Measurements from ENCODE around the gene ZSWIM7.
A peak's percentile ranks its signal among the peaks of the same experiment; 100 is the strongest.
"Not testable (repeated sequence)": the region's sequence is repeated elsewhere in the genome, so short reads cannot be mapped to it uniquely, and the experiment has no call there.

ZSWIM7 gene

DNA sequence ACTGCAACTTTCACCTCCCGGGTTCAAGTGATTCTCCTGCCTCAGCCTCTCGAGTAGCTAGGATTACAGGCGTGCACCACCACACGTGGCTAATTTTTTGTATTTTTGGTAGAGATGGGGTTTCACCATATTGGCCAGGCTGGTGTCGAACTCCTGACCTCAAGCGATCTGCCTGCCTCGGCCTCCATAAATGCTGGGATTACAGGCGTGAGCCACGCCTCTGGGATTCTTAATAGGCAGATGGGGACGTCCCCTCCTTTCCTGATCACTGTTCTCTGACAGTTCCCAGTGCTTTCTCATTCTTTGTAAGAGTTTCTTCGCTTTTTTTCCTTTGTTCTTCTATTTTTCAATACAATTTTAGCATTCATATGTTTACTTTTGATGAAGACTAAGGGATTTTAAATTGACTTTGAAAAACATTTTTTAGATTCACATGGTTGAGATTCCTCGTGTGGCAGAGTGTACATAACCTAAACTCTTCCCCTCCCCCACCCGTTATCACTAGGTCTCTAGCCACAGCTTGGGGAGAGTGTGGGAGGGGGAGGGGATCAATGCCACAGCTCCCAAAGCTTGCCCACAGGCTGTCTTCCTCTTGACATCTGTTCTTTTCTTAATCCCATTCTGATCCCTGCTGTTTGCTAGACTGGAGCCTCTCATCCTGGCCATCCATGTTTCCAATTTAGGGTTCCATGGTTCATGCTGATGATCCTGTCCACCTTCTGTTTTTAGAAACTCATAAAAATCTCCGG lies 43.5 kb downstream of the ZSWIM7 start:
- peak; percentile 58 for DNase-seq

DNA sequence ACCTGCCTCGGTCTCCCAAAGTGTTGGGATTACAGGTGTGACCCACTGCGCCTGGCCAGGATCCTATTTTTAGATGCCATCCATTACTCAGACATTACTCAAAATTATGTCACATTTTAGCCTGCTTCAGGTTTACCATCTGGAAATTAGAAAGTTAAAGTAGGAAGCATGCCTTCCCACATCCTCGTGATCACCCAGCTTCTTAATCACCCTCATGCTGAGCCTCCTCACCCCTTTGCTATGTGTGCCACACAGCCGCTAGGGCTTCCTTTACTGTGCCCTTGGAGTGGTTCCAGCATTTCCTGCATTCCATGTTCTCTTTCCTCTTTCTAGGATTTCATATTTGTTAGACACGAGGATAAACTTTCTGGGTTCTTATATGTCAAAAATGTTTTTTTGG lies 45.3 kb downstream of the ZSWIM7 start:
- no peak for DNase-seq

GRCh38 chr17:15952916-15953790 lies 46.4 kb downstream of the ZSWIM7 start:
- DNase-seq: no peak

DNA sequence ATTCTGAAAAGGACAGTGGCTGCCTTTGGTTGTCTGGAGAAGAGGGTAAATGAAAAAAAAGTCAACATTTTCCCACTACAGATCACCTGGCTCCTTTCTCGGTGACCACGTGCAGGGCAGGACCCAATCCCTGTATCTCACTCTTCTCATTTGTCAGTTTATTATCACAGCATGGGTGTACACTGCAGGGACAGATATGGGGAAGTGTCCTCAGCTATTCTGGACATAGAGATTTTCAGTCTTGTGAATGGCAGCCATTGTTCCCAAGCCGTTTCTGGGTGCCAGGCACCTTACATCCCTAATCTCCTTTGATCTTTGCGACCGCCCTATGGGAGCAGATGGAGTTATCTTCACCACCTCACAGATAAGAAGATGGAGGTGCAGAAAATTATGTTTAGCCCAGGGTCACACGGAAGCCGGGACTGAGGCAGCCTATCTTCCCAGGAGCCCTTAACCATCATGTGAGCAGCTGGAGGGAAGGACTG lies 47.4 kb downstream of the ZSWIM7 start:
- no peak for DNase-seq

- DNase-seq: peak; percentile 60
Measured at GRCh38 chr17:15951368-15952047, 48.0 kb downstream of the ZSWIM7 start.

DNA sequence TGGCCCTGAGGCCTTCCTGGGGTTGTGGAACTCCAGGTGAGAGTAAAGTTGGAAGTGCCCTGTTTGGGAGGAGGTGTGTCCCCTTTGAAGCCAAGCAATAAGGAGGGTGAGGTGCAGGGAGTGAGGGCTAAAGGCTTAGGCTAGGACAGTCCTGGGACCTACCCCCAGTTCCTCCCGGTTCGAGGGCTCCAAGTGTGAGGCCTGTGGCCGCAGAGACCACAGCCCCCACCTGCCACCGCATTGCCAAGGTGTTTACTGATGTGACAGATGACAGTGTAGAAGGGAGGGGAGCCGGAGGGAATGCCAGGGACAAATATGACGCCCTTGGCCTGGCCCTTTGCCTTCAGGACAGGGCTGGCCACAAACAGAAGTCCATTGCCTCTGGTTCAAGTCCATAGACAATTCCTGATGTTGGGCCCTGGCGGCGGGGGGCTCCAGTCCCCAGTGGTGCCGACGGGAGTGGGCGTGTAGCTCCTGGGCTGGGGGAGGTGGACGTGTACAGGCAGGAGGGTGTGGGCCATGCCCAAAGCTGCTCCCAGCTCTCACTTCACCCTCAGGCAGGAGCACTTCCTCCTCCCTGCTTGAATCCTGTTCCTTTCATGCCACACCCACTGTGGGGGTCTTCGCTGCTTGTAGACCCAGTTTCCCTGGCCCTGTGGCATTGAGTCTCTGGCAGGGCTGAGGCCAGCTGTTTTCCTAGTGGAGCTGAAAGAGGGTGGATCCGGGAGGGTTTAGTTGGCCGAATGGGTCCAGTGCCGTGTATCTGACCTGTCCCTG lies 51.3 kb downstream of the ZSWIM7 start:
- DNase-seq: peak; percentile 52

- peak; percentile 52 for DNase-seq
Measured at GRCh38 chr17:15947271-15947670, 52.2 kb downstream of the ZSWIM7 start.

DNA sequence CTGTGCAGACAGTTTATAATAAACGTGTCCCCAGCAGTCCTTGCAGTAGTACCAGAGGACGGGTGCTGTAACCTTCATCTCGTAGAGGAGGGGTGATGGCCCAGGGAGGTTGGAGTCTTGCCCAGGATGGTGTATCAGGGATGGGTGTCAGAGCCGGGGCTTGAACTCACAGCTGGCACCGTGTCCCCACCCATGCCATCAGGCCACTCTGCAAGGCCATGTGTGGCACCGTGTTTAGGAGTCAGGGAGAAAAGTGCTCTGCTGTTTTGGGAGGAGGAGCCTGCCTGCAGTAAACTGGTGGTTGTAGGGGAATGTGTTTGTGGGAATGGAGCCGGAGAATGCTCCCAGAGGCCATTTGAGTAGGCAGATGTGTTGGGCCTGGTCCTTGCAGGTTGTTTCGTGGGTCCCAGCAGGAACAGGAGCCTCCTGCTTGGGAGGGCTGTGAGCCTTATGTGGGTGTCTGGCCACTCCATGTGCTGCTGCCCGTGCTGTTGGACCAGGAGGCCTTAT lies 52.8 kb downstream of the ZSWIM7 start:
- peak; percentile 76 for DNase-seq

DNA sequence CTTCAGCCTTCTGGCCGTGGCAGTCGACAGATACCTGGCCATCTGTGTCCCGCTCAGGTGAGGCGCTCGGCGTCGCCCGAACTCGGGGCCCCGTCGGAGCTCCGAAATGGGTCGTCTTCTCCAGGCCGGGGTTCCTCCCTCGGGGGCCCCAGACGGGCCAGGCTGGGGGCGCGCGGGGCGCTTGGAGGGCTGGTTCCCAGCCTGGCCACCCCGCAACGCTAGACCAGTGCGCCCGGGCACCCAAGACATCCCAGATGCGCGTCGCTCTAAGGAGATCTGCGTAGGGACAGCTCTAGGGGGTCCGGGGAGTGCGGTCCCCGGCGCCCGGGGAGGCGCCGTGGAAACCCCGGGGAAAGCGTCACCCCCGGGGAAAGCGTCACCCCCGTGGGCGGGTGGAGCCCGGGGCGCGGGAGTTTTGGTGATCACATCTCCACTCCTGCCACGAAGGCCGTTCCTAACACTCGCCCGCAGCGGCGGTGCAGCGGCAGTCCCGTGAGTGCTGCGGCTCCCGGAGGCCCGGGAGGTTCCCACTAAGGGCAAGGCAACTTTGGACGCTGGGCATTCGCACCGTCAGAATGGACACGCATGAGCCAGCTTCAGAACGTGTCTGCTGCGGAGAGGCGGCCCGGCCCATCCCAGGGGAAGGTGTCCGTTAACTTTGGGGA lies 53.8 kb downstream of the ZSWIM7 start:
- peak; percentile 61 for DNase-seq

- peak; percentile 91 for DNase-seq
Measured at GRCh38 chr17:15944759-15945526, 54.6 kb downstream of the ZSWIM7 start, which contains the start of gene ADORA2B. TSS of gene ADORA2B (plus strand) at chr17:15945130. CDS start at chr17:15945249, 119 bp downstream.

DNA sequence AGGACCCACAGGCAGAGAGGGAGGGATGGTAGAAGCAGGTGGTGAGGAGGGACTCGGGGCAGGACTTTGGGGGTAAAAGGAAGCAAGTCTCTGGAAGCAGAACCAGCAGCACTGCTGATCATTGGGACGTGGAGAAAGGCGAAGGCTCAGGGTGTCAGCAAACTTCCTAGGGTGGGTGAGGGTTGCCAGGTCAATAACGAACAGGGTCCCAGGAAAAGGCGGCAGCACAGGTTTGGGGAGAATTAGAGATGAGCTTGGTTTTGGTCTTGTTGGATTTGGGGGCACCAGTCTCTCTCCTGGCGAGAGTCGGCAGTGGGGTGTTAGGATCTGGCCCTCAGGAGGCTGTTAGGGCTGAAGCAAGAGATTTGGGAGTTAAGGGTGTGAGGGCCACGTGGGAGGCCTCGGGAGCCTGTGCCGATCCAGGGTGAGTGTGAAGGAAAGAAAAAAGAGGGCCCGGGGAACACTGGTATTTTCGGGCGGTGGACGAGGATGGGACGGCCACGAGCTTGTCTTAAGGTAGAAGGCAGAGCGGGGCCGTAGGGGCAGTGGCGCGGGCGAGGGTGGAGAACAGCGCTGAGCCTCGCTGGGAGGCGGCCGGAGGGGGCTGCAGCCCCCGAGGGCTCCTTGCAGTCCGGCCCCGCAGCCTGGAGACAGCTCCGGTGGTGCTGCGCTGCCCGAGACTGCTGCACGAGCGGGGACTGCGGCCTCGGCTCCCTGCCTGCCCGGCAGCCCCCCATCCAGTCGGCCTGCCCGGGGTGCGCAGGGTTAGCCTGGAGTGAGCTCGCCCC lies 55.3 kb downstream of the ZSWIM7 start:
- peak; percentile 50 for DNase-seq

GRCh38 chr17:15942207-15942833 lies 57.2 kb downstream of the ZSWIM7 start:
- peak; percentile 56 for DNase-seq

DNA sequence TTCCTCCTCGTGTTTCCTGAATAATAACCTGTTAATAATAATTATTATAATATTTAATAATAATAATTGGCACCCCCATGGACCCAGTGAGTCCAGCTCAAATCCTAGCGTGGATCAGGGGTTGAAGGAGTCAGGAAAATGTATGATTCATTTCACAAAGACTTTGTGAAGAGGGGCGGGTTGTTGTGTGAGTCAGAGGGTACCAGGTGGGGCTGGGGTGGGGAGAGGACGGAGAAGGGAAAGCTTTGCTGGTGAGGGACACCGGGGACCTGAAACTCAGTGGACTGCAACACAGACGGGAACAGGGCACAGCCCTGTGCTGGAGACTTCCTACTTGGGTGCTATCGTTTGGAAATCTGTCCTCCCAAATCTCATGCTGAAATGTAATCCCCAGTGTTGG lies 57.7 kb downstream of the ZSWIM7 start:
- DNase-seq: no peak

GRCh38 chr17:15936481-15936880 lies 63.0 kb downstream of the ZSWIM7 start:
- DNase-seq: not testable (repeated sequence)

DNA sequence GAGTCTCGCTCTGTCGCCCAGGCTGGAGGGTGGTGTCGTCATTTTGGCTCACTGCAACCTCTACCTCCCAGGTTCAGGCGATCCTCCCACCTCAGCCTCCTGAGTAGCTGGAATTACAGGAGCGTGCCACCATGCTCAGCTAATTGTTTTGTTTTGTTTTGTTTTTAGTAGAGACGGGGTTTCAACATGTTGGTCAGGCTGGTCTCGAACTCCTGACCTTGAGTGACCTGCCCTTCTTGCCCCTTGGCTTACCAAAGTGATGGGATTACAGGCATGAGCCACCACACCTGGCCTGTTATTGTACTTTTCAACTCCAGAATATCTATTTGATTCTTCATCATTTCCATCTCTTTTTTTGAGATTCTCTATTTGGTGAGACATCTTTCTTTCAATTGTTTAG lies 63.6 kb downstream of the ZSWIM7 start:
- no peak for DNase-seq

- no peak for DNase-seq
Measured at GRCh38 chr17:15934866-15935265, 64.6 kb downstream of the ZSWIM7 start.

- no peak for DNase-seq
Measured at GRCh38 chr17:15931394-15931793, 68.1 kb downstream of the ZSWIM7 start.

DNA sequence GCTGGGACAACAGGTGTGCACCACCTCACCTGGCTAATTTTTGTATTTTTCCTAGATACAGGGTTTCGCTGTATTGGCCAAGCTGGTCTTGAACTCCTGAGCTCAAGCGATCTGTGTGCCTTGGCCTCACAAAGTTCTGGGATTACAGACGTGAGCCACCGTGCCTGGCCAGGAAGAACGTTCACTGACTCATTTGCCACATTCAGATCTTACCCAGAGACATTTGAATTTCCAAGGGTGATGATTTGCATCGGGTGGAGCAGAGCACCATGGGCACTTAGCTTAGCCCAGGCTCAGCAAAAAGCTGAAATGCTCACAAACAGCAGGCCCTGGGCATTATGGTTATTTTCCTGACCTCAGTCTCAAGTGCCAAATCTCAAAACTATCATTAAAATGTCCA lies 69.1 kb downstream of the ZSWIM7 start:
- DNase-seq: peak; percentile 41

GRCh38 chr17:15929941-15930340 lies 69.6 kb downstream of the ZSWIM7 start:
- peak; percentile 40 for DNase-seq
